GM19035 (cell line): ENCODE measurements around the gene MPEG1.

Experiments used
- ATAC-seq: cut with Tn5 transposase; IDR thresholded peaks from one replicate; pipeline ENCODE4 v1.9.1; 2021; ENCODE audit not compliant: unreplicated experiment

Gene MPEG1

DNA sequence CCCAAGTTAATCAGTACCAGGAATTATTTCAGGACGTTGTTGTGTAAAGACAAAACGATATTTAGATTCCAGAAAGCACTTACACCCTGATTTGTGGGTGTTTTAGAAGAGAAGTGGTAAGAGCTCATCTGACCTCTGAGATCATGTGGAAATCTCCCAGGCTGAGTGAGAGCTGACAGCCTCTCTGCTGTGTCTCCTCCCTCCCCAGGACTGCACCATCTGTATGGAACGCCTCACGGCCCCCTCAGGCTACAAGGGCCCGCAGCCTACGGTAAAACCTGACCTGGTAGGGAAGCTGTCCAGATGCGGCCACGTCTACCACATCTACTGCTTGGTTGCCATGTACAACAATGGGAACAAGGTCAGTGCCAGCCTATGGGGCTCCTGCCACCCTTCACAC, 20.8 kb downstream of the MPEG1 start:
- no peak for ATAC-seq

- no peak for ATAC-seq
Observed at GRCh38 chr11:59191095-59191494, 21.6 kb downstream of the MPEG1 start.

- no peak for ATAC-seq
Observed at GRCh38 chr11:59189986-59190385, 22.7 kb downstream of the MPEG1 start.

DNA sequence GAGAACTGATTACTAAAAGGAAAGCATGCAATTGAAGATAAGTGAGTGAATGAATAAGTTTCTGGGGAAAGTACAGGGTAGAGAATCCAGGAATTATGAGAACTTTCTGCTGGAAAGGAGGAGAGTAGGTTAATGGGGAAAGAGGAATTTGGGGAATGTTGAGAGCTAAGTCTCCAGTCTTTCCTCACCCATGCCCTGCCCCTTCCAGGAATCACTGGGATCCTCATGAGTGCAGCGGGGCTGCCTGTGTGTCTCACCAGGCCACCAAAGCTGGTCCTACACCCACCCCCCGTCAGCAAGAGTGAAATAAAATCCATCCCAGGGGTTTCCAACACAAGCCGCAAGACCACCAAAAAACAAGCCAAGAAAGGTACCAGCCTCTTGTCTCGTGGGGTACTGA, 23.8 kb downstream of the MPEG1 start:
- no peak for ATAC-seq

DNA sequence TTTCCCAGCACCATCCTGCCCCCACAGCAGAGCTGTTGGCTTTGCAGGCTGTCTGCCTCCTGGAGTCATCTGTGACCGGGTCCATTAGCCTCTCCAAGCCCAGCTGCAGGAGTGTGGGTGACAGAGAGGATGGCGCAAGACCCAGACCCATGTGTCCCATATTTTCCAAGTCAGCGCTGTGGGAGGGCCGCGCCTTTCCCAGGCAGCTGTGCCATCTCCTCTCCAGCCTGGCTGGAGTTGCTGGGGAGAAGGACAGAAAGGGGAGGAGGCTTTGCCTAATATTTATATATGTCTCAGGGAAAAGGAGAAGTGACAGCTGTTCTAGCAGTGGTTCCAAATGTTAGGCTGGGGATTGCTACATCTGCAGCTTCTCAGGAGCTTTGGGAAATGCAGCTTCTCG, 25.1 kb downstream of the MPEG1 start:
- ATAC-seq, result no peak

DNA sequence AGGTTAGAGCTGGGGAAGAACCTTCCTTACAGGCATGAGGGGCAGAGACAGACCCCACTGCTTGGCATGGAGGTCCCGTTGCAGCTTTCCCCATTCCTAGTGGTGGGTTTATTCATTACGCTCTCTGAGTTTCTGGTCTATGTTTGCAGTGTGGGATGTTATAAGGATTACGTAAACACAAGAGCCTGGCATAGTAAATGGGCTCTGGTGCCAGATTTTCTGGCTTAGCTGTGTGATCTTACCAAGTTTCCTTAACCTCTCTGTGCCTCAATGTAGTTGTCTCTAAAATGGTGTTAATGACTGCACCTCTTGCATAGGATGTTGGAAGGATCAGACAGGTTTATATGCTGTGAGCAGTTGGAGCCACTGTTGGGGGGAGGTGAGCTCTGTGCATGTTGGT, 25.7 kb downstream of the MPEG1 start:
- no peak for ATAC-seq

GRCh38 chr11:59186130-59186594, 26.6 kb downstream of the MPEG1 start:
- peak; percentile 69 for ATAC-seq

DNA sequence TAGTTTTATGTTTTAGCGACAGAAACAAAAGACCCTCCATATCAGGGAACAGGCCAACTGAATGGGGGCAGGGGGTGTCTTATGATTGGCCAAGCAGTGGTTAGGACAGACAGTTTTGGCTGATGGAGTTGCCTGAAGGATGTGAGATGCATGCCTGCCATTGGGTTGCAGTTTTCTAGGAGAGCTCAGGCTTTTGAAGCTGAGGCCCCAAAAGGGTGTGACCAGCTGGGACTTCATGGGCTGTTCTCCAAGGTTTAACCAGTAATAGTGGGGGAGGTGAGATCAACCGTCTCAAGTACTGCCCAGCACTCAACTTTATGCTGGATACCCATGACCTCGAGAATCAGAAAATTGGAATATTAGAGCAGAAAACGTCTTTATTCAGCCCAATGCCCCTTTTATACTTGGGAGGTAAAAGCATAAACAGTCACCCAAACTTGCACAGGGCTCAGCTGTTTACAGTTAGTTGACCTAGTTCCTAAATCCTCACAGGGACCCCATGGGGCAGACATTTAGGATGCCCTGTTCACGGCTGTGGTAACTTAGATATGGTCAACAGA, 27.3 kb downstream of the MPEG1 start:
- no peak for ATAC-seq

DNA sequence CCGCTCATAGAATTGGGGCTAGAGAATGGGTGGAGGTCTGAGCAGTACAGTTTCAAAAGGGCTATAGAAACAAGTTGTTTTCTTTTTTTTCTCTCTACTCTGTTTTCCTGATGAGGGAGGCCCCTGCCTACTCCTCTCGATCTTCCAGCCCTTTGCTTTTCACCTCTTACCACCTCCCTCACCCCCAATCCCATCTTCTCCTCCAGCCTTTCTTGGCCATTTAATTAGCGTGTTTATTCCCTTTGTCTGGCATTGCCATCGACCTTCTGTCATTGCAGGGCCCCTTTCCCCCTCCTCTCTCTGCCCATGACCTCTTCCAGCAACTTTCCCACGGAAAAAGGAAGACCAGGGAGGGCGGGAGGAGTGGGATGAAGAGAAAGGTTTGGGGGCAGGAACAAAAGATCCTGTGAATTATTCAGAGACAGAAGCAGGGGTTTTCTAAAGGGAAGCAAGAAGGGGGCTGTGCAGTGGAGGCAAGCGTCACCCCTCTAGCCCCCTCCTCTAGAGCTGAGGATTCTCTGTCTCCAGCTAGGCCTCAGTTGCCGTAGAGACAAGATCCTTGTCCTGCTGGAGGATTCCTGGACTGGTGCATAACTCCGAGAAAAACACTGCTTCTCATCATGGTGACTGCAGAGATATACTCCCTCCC, 27.9 kb downstream of the MPEG1 start:
- ATAC-seq, result no peak

- ATAC-seq, result no peak
Observed at GRCh38 chr11:59183771-59184170, 29.0 kb downstream of the MPEG1 start.

DNA sequence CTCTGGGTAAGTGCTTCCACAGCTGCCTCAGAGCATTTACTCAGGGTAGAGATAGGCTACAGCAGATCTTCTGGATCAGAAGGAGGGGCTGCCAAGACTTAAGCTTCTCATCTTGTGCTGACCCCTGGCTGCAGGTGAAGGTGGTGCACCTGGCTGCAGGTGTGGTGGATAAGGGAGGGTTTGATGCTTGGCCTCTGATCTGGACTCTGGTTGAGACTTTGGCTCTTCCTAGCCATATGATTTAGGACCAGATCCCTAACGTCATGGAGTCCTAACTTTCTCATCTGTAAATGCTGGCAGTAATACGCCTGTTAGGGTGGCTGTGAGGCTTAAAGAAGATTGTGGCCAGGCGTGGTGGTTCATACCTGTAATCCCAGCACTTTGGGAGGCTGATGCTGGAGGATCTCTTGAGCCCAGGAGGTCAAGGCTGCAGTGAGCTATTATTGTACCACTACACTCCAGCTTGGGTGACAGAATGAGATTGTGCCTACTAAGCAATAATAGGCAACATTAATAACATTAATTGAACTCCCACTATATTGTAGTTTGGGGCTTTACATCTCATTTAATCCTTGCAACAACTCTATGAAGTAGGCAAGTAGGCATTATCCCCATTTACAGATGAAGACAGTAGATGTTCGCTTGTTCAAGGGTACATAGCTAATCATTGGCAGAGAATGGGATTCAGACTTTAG, 30.1 kb downstream of the MPEG1 start:
- no peak for ATAC-seq

DNA sequence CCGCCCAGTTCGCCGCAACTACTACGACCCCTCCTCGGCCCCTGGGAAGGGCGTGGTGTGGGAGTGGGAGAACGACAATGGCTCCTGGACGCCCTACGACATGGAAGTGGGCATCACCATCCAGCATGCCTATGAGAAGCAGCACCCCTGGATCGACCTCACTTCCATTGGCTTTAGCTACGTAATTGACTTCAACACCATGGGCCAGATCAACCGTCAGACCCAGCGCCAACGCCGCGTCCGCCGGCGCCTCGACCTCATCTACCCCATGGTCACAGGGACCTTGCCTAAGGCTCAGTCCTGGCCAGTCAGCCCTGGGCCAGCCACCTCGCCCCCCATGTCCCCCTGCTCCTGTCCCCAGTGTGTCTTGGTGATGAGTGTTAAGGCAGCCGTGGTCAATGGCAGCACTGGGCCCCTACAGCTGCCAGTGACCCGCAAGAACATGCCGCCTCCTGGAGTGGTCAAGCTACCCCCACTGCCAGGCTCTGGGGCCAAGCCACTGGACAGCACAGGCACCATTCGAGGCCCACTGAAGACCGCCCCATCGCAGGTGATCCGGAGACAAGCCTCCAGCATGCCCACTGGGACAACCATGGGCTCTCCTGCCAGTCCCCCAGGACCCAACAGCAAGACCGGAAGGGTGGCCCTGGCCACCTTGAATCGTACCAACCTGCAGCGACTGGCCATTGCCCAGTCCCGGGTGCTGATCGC, 30.8 kb downstream of the MPEG1 start:
- no peak for ATAC-seq

DNA sequence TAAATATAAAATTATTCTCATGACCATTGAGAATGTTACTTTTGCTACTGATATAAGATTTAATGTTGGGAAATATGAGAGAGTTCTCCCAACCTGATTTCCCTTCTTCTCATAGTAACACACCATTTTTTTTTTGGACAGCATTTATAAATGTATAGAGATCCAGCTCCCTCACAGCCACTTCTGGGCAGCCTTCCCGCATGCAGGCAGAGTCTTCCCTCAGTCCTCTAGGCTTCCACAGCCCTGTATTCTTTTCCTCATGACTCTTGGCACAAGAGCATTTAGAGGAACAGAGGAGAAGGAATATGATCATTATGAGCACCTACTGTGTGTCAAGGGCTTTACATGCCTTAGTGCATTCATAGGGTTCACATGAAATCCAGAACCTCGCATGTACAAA, 31.8 kb downstream of the MPEG1 start:
- ATAC-seq, result no peak

- no peak for ATAC-seq
Observed at GRCh38 chr11:59180168-59180776, 32.5 kb downstream of the MPEG1 start.

- ATAC-seq, result no peak
Observed at GRCh38 chr11:59179121-59179520, 33.6 kb downstream of the MPEG1 start.

DNA sequence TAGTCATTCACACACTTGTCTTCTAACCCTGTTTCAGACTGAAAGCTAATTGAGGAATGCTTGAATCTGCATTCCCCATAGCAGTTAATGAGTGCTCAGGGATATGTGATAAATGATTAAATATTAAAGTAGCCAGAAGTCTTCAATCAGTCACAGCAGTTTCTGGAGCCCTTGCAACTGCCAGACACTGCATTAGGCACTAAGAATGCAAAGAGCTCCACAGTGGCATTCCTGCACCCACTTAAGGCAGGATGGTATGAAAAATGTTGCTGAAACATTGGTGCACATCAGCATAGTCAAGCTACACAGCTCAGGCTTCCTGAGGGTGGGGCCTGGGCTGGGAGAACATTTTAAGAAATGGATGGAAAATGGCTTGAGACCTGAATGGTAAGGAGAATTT, 34.3 kb downstream of the MPEG1 start:
- no peak for ATAC-seq

DNA sequence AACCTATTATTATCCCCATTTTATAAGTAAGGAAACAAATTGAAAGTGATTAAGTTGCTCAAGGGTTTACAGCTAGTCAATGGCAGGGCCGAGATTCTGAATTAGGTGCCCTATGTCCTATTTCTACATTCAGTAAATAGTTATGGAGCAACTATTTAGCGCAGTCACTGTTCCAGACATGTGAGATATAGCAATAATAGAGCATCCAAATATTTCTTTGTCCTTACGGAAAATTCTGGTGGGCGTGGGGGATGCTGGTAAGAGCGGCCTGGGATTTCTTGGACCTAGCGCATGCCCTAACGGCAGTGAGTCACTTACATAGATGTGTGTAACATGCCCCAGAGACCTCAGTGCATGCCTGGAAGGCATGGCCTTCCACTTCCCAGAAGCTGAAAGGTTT, 36.4 kb downstream of the MPEG1 start:
- no peak for ATAC-seq

GRCh38 chr11:59175091-59175501, 37.6 kb downstream of the MPEG1 start:
- ATAC-seq, result no peak

- no peak for ATAC-seq
Observed at GRCh38 chr11:59174664-59175033, 38.1 kb downstream of the MPEG1 start.

DNA sequence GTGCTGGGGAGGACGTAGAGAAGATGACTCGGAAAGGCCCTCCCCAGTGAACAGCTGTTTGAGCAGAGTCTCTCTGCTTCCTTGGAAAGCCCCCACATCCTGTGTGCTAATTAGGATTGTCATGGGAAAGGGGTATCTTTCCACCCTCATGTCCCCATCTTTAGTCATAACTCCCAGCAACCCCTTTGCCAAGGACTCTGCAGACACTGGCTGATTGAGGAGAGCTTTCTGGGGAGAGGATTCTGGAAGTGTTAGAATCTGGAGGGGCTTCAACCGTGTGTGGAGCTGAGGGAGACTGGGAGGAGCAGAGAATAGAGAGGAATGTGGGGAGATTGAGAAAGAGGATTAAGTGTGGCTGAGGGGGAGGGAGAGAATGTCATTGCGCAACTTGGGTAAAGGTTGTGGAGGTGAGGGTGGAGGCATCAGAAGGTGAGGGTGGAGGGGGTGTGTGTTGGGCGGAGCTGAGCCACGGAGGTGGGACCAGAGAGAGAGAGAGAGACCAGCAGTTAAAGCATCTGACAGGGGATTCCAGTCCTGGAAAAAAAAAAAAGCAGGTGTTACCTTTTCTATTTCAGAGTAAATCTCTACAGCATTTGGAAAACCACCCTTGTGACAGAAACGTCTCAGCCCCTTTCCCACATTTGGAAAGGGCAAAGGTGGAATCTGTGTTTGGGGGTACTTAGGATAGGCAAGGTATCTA, 38.6 kb downstream of the MPEG1 start:
- no peak for ATAC-seq
